ENCODE results near the gene CLTCL1.

Gene CLTCL1

GRCh38 chr22:19244600-19245352 is 46.7 kb downstream of the CLTCL1 start:
- H3K79me2 ChIP-seq (ENCODE audit: control insufficient read depth, insufficient read depth, low read length, unreplicated experiment) = no peaks in the 10 kb centered on the region
- H3K4me3 ChIP-seq (ENCODE audit: low read depth, low read length) = no peak overlapping the region
- H3K27me3 ChIP-seq (ENCODE audit: insufficient read depth, low read length) = no peaks in the 10 kb centered on the region
- H3K36me3 ChIP-seq (ENCODE audit: insufficient read depth, low read length) = no peaks in the 10 kb centered on the region
- H2AFZ ChIP-seq (ENCODE audit: low read length, unreplicated experiment) = no peak overlapping the region
- no peak overlapping the region for H3K27ac ChIP-seq (ENCODE audit: low read depth, low read length)
- H3K4me1 ChIP-seq (ENCODE audit: control insufficient read depth, insufficient read depth, low read length, unreplicated experiment) = no peaks in the 10 kb centered on the region

- no peak overlapping the region for H2AFZ ChIP-seq (ENCODE audit: low read length, unreplicated experiment)
- no peaks in the 10 kb centered on the region for H3K36me3 ChIP-seq (ENCODE audit: insufficient read depth, low read length)
- H3K4me1 ChIP-seq (ENCODE audit: control insufficient read depth, insufficient read depth, low read length, unreplicated experiment) = no peaks in the 10 kb centered on the region
- no peaks in the 10 kb centered on the region for H3K79me2 ChIP-seq (ENCODE audit: control insufficient read depth, insufficient read depth, low read length, unreplicated experiment)
- H3K4me3 ChIP-seq (ENCODE audit: low read depth, low read length) = no peak overlapping the region
- H3K27ac ChIP-seq (ENCODE audit: low read depth, low read length) = no peak overlapping the region
- H3K27me3 ChIP-seq (ENCODE audit: insufficient read depth, low read length) = no peaks in the 10 kb centered on the region
These were observed 48.8 kb downstream of the CLTCL1 start for GRCh38 chr22:19242699-19243098.

- Histone ChIP-seq H2AFZ (ENCODE audit: low read length, unreplicated experiment) (no peak overlapping the region), H3K27me3 (ENCODE audit: insufficient read depth, low read length) (no peaks in the 10 kb centered on the region), H3K27ac (ENCODE audit: low read depth, low read length) (no peak overlapping the region)
These were observed 50.0 kb downstream of the CLTCL1 start for GRCh38 chr22:19241593-19241906.

GRCh38 chr22:19240813-19241592 is 50.5 kb downstream of the CLTCL1 start:
- Histone ChIP-seq H3K36me3 (ENCODE audit: insufficient read depth, low read length) (no peaks in the 10 kb centered on the region), H3K27me3 (ENCODE audit: insufficient read depth, low read length) (no peaks in the 10 kb centered on the region), H3K27ac (ENCODE audit: low read depth, low read length) (no peak overlapping the region), H3K4me3 (ENCODE audit: low read depth, low read length) (no peak overlapping the region), H3K79me2 (ENCODE audit: control insufficient read depth, insufficient read depth, low read length, unreplicated experiment) (no peaks in the 10 kb centered on the region), H3K4me1 (ENCODE audit: control insufficient read depth, insufficient read depth, low read length, unreplicated experiment) (no peaks in the 10 kb centered on the region), H2AFZ (ENCODE audit: low read length, unreplicated experiment) (no peak overlapping the region)

More at GRCh38 chr22:19241593-19241906, 50.0 kb downstream of the CLTCL1 start:
- H3K4me1 ChIP-seq (ENCODE audit: control insufficient read depth, insufficient read depth, low read length, unreplicated experiment) = no peaks in the 10 kb centered on the region
- no peak overlapping the region for H3K4me3 ChIP-seq (ENCODE audit: low read depth, low read length)
- no peaks in the 10 kb centered on the region for H3K36me3 ChIP-seq (ENCODE audit: insufficient read depth, low read length)
- no peaks in the 10 kb centered on the region for H3K79me2 ChIP-seq (ENCODE audit: control insufficient read depth, insufficient read depth, low read length, unreplicated experiment)

- H3K36me3 ChIP-seq (ENCODE audit: insufficient read depth, low read length) = no peaks in the 10 kb centered on the region
- H3K27me3 ChIP-seq (ENCODE audit: insufficient read depth, low read length) = no peaks in the 10 kb centered on the region
- H3K4me3 ChIP-seq (ENCODE audit: low read depth, low read length) = no peak overlapping the region
- H3K4me1 ChIP-seq (ENCODE audit: control insufficient read depth, insufficient read depth, low read length, unreplicated experiment) = no peaks in the 10 kb centered on the region
- H3K27ac ChIP-seq (ENCODE audit: low read depth, low read length) = no peak overlapping the region
- no peak overlapping the region for H2AFZ ChIP-seq (ENCODE audit: low read length, unreplicated experiment)
- no peaks in the 10 kb centered on the region for H3K79me2 ChIP-seq (ENCODE audit: control insufficient read depth, insufficient read depth, low read length, unreplicated experiment)
These were observed 52.1 kb downstream of the CLTCL1 start for GRCh38 chr22:19239464-19239863.

GRCh38 chr22:19238900-19239299 is 52.6 kb downstream of the CLTCL1 start:
- no peaks in the 10 kb centered on the region for H3K27me3 ChIP-seq (ENCODE audit: insufficient read depth, low read length)
- no peak overlapping the region for H3K4me3 ChIP-seq (ENCODE audit: low read depth, low read length)
- no peaks in the 10 kb centered on the region for H3K4me1 ChIP-seq (ENCODE audit: control insufficient read depth, insufficient read depth, low read length, unreplicated experiment)
- no peaks in the 10 kb centered on the region for H3K79me2 ChIP-seq (ENCODE audit: control insufficient read depth, insufficient read depth, low read length, unreplicated experiment)
- no peak overlapping the region for H3K27ac ChIP-seq (ENCODE audit: low read depth, low read length)
- H2AFZ ChIP-seq (ENCODE audit: low read length, unreplicated experiment) = no peak overlapping the region
- H3K36me3 ChIP-seq (ENCODE audit: insufficient read depth, low read length) = no peaks in the 10 kb centered on the region

- no peak overlapping the region for H3K4me3 ChIP-seq (ENCODE audit: low read depth, low read length)
- H3K36me3 ChIP-seq (ENCODE audit: insufficient read depth, low read length) = peaks cover 3% of the 10 kb centered on the region; the same call in 1 of the 2 replicates
- no peak overlapping the region for H2AFZ ChIP-seq (ENCODE audit: low read length, unreplicated experiment)
- H3K79me2 ChIP-seq (ENCODE audit: control insufficient read depth, insufficient read depth, low read length, unreplicated experiment) = no peaks in the 10 kb centered on the region
- H3K27ac ChIP-seq (ENCODE audit: low read depth, low read length) = no peak overlapping the region
- no peaks in the 10 kb centered on the region for H3K4me1 ChIP-seq (ENCODE audit: control insufficient read depth, insufficient read depth, low read length, unreplicated experiment)
- no peaks in the 10 kb centered on the region for H3K27me3 ChIP-seq (ENCODE audit: insufficient read depth, low read length)
These were observed 55.6 kb downstream of the CLTCL1 start for GRCh38 chr22:19235874-19236273.

- peaks cover 3% of the 10 kb centered on the region; the same call in 1 of the 2 replicates for H3K36me3 ChIP-seq (ENCODE audit: insufficient read depth, low read length)
- H3K27ac ChIP-seq (ENCODE audit: low read depth, low read length) = no peak overlapping the region
- H3K4me1 ChIP-seq (ENCODE audit: control insufficient read depth, insufficient read depth, low read length, unreplicated experiment) = no peaks in the 10 kb centered on the region
- no peak overlapping the region for H3K4me3 ChIP-seq (ENCODE audit: low read depth, low read length)
- no peak overlapping the region for H2AFZ ChIP-seq (ENCODE audit: low read length, unreplicated experiment)
- no peaks in the 10 kb centered on the region for H3K27me3 ChIP-seq (ENCODE audit: insufficient read depth, low read length)
- no peaks in the 10 kb centered on the region for H3K79me2 ChIP-seq (ENCODE audit: control insufficient read depth, insufficient read depth, low read length, unreplicated experiment)
These were observed 57.2 kb downstream of the CLTCL1 start for GRCh38 chr22:19234126-19234896.

- no peaks in the 10 kb centered on the region for H3K4me1 ChIP-seq (ENCODE audit: control insufficient read depth, insufficient read depth, low read length, unreplicated experiment)
- H2AFZ ChIP-seq (ENCODE audit: low read length, unreplicated experiment) = no peak overlapping the region
- H3K4me3 ChIP-seq (ENCODE audit: low read depth, low read length) = no peak overlapping the region
- H3K36me3 ChIP-seq (ENCODE audit: insufficient read depth, low read length) = peaks cover 3% of the 10 kb centered on the region; the same call in 1 of the 2 replicates
- no peaks in the 10 kb centered on the region for H3K79me2 ChIP-seq (ENCODE audit: control insufficient read depth, insufficient read depth, low read length, unreplicated experiment)
- no peak overlapping the region for H3K27ac ChIP-seq (ENCODE audit: low read depth, low read length)
- no peaks in the 10 kb centered on the region for H3K27me3 ChIP-seq (ENCODE audit: insufficient read depth, low read length)
These were observed 58.3 kb downstream of the CLTCL1 start for GRCh38 chr22:19233189-19233661.

- Histone ChIP-seq H2AFZ (ENCODE audit: low read length, unreplicated experiment) (no peak overlapping the region), H3K4me3 (ENCODE audit: low read depth, low read length) (no peak overlapping the region), H3K79me2 (ENCODE audit: control insufficient read depth, insufficient read depth, low read length, unreplicated experiment) (no peaks in the 10 kb centered on the region), H3K27ac (ENCODE audit: low read depth, low read length) (no peak overlapping the region), H3K36me3 (ENCODE audit: insufficient read depth, low read length) (peaks cover 3% of the 10 kb centered on the region; the same call in 1 of the 2 replicates), H3K27me3 (ENCODE audit: insufficient read depth, low read length) (no peaks in the 10 kb centered on the region), H3K4me1 (ENCODE audit: control insufficient read depth, insufficient read depth, low read length, unreplicated experiment) (no peaks in the 10 kb centered on the region)
These were observed 58.9 kb downstream of the CLTCL1 start for GRCh38 chr22:19232623-19233022.

All from ACC112 (cell line).